Inferior parietal cortex (tissue), 1 donor: Measurements from ENCODE around the gene AVEN.
"Not testable (repeated sequence)": the region's sequence is repeated elsewhere in the genome, so short reads cannot be mapped to it uniquely, and the experiment has no call there.

Experiments
- DNase-seq: peaks from one replicate; pipeline ENCODE4 v3.0.0-alpha.2; 2016; ENCODE audit errors: extremely low spot score

AVEN gene

DNA sequence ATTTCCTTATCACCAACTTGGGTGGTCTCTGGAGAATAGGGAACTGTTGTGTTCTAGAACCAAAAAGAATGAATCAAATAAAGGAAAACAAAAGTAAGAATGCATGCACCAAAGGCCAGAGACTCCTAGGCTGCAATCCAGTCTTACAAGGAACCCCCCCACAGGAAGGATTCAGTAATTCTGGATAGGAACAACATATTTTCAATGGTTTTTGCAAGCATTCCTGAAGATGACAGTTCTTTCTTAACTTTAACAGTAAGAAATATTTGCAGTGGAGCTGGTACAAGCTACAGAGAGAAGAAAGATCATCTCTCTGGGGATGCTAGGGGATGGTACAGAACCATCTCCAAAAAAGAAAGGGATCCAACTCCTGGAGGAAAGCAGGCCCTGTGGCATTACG is 186.9 kb downstream of the AVEN start:
- no peak for DNase-seq

DNA sequence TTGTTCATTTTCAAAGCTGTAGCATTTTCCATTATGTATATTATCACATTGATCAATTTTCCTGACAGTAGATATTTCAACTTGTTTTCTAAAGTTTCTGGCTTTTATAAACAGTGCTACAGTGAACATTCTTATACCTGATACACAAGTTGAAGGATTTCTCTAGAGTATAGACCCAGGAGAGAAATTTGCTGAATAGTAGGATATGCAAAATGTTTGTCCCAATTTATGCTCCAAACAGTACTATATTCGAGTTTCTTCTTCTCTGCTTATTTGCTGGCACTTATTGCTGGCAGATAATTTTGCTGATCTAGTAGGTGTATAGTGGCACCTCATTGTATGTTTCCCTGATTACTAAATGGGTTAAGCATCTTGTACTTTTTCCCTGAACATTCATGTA is 187.9 kb downstream of the AVEN start:
- no peak for DNase-seq

DNA sequence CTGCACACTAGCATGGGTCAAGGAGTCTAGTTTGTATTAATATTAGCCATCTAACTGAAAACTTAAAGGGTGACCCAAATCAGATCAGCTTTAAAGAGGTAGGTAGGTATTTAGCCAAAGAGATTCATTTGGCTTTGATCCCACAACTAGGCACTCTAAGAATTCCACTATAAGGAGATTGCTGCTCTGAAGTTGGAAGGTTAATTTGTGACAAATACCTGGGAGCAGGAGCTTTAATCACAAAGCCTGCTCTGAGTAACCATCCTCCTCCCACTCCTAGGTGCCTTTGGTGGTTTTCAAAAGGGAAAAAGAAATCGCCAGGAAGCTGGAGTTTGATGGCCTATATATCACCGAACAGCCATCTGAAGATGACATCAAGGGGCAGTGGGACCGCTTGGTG is 191.0 kb downstream of the AVEN start:
- no peak for DNase-seq

DNA sequence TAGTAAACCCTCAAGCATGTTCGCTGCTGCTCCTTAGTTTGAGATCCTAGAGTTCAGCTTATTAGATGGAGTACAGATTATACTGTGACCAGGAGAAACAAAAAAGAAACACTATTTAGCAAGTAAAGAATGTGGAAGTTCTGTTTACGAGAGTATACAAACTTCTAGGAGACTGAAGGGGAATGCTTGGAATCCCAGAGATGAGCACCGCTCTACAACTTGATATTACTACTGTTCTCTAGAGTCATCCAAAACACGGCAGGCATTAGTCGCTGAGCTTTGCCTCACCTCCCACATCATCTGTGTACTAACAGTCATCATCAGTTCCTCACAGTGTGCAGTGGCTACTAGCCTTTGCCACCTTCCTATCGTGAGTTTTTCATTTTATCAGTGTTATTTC is 192.1 kb downstream of the AVEN start:
- DNase-seq, result no peak

DNA sequence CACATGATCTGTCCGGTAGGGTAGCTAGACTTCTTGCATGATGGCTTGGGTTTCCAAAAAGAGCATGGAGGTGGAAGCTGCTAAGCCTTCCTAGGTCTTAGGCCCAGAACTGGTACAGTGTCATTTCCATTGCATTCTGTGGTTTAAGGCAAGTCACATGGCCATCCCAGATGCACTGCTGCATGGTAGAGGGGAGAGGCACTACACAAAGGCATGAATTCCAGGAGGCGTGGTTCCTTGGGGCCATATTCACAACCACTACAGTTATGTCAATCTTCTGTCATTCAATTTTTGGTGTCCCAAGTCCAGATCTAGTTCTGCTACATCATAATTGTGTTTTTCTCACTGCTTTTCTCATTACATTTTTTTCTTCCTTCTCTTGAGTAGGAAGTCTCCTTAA is 192.9 kb downstream of the AVEN start:
- no peak for DNase-seq

DNA sequence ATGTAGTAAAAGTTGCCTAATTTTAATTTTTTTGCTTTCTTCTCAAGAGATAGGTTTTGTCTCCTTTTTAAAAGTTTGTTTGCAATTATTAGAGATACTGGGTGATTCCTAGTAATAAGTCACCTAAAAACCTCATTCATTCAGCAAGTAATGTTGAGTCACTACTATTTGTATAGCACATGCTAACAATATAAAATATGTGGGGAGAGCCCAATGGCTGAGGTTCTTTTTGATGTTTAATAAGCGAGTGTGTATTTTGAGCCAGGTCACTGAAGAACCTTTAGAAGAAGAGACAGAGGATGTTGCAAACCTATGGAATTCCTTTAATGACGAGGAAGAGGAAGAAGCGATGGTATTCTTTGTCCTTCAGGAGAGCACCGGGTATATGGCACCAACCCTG is 194.4 kb downstream of the AVEN start:
- no peak for DNase-seq

DNA sequence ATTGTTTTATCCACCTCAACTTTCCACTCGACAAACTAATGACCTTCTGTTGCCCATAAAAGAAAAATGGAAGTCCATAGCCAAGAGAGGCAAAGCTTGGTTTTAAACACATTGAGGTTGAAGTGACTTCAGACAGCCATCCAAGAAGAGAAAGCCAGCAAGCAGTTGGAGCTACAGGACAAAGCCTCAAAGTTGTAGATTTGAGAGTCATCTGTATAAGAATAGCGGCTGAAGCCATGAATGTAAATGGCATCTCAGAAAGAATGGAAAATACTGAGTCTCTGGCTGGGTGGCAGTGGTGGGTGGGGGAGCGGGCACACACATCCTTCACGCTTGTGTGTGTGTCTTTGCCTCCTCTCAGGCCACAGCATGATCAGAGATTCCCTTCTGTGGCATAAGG is 194.8 kb downstream of the AVEN start:
- no peak for DNase-seq

DNA sequence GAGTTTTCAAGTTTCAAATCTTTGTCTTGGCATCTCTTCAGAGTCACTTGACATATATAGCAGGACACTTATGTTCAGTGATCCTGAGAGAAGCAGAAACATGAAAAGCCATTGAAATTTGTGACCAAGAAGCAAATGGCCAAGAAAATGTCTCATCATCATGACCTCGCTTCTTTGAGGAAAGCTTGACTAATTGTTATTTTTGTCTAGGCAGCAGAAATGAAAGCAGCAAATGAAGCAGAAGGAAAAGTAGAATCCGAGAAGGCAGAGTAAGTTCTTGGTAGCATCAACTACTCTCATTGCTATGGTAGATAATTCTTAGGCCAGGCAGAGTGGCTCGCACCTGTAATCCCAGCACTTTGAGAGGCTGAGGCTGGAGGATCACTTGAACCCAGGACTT is 198.4 kb downstream of the AVEN start:
- DNase-seq, result no peak

DNA sequence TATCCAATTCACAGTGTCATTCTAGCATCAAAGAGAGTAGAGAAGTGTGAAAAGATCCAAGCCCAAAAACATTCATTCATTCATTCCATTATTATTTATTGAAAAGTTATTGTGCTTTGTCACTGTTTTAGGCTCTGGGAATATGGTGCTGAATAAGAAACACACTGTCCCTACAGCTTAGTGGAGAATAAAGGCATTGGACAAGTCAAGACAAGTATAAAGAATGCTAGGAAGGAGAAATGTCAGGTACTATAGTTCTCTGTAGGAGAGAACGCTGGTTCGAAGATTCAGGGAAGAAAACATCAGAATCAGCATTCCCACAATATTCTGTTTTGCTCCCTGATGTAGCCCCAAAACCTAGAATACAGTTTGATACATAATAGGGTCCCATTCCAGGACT is 199.5 kb downstream of the AVEN start:
- DNase-seq, result no peak

DNA sequence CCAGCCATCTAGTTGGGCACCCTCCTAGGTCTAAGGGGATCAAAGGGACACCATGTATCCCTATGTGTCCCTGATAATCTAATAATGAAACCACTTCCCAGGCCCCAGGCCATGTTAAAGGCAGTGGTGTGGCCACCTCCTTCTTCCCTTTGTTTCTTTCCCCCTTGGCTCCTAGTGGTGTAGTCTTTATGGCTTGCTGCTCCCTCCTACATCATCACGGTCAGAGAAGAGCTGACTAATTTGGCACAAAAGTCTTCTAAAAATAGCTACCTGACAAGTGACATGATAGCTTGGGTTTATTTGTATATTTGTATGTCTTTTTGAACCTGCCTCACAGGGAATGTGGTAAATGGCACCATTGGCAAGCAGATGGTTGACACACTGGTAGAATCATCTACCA is 201.7 kb downstream of the AVEN start:
- no peak for DNase-seq

DNA sequence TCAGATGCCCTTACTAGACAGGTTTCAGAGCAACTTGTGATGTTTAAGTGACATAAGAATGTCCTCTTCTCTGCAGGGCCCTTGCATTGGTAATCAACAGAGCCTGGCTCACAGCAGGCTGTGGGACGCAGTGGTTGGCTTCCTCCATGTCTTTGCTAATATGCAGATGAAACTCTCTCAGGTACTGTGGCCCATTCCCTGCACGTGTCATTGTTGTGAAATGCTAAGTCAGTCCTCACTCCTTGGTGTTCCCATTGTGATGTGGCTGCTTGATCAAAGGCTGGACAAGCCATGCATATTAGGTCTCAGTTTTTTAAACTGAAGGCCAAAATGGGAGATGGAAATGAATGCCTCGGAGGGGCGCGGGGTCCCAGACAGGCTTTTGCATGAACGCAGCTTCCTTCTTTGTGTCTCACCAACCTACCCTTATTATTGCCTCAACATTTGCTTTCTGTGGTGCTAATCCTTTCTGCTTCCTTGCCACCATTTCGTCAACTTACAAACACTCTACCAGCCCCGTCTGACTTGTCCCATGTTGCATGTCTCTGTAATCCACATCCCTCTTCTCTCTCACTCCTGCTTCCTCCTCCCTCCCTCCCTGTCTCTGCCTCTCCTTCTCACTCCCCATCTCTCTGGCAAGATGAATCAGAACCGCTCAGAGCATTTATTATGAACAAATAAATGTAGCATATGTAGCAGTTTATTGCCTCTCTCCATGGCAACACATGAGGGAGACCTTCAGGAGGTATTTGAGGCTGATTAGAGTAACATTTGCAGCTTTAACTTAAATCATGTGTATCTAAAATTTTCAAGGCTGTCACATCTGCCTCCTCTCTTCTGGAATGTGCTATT is 203.9 kb downstream of the AVEN start:
- no peak for DNase-seq

DNA sequence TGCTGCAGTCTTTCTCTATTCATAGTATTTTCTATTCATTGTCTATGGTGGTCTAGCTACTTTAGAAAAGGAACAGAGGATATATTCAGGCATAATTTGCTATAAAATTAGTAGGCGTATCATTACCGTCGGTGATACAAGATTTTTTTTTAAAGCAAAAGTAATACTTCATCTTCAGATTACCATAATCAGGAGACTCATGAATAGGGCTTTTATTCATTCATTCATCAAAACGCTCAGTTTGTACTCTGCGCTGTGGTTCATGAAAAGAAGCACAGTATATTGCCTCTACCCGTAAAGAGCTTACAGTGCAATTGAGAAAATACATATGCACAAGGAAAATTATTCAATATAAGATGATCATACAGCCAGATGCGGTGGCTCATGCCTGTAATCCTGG is 207.4 kb downstream of the AVEN start:
- DNase-seq, result no peak

DNA sequence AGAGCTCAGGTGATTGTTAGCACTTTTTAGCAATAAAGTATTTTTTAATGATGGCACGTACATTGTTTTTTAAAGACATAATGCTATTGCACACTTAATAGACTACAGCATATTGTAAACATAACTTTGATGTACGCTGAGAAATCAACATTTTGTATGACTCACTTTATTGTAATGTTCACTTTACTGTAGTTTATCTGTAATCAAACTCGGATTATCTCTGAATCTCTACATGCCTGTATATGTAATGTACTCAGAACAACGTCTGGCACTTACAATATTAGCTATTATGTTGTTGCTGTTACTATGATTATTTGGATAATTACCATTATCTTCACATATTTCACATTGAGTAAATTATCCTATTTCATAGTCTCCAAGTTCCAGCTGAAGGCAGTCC is 208.7 kb downstream of the AVEN start:
- DNase-seq, result no peak

DNA sequence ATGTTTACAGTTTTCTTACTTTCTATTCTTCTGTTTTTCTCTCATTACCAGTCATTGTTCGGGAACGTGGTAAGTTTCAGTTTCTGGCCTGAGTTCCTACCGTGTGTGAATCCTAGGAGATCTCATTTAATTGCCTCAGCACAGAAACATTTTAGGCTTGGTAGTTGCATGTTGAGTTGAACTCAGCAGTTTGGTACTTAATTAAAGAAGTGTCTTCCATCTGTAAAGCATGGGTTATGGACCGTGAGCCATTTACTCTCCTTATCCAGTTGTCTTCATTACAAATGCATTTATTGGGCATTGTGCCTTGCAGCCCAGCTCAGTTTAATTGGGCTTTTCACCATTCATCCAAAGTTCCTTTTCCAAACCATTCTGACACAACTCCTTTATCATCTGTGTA is 212.8 kb downstream of the AVEN start:
- DNase-seq, result no peak

DNA sequence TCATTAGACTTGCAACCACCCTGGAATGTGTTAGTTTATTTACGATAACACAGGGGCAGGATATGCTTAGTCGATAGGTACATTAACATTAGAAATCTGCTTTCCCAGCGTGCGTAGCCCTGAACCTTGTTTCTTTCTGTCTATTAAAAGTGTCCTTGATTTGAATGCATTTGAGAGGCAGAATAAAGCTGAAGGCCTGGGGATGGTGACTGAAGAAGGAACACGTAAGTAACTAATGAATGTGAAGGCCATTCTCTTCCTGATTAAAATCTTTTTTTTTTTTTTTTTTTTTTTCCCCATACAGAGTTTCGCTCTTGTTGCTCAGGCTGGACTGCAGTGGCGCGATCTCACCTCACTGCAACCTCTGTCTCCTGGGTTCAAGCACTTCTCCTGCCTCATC is 213.6 kb downstream of the AVEN start:
- no peak for DNase-seq

DNA sequence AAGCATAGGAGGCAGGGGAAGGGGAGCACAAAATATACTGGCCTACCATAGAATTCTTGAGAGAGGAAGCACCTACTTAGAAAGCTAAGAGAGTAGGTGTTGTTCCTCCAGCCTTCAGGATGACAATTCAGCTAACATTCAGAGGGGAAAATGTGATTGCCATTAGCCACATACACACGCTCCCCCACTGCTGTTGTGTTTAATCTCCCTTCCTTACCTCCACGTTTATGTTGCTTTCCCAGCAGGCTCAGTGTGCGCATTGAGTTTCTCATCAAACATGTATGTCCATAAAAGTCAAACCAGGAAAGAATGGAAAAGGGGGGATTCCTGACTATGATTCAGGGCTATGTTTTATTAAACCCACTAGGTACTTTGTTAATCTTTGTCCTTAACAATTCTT is 215.9 kb downstream of the AVEN start:
- no peak for DNase-seq

DNA sequence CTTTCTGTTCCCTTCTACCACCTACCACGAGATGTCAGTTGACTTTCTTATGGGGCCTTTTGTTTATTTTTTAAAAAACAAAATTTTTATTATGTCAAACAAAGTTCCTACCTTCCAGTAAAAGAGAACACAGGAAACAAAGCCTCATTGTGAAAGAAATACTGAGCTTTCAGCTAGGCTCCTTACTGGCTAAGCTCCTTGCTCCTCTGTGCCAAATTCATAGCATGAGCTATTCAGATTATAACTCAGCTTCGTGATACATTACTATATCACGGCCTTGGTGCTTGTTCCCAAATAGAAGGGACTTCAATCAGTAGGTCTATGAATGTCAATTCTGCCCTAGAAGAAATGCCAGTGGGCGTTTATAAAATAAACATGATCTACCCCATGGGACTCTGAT is 216.5 kb downstream of the AVEN start:
- DNase-seq, result no peak

DNA sequence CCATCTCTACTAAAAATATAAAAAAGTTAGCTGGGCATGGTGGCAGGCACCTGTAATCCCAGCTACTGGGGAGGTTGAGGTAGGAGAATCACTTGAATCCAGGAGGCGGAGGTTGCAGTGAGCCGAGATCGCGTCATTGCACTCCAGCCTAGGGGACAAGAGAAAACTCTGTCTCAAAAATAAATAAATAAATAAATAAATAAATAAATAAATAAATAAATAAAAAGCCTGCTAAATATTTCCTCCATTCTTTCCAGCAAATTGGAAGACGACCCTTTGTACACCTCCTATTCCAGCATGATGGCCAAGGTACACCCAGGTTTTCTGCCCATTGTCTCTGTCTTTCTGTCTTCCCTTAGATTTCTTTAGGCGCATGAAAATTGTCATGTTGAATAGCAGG is 219.5 kb downstream of the AVEN start:
- not testable (repeated sequence) for DNase-seq
